ENCODE results near the gene USP9Y. TPM values are rescaled to one million over a fixed set of nuclear protein-coding genes. Genes with fewer than 3 reads are reported as not detected.

Gene USP9Y
- total and polyA plus RNA-seq, 2 experiments from 2014 or later, result not detected

GRCh38 chrY:12793999-12794398 lies 93.0 kb downstream of the USP9Y start:
- Histone ChIP-seq H3K27me3 (no peaks in the 10 kb centered on the region), H3K4me1 (ENCODE audit: low read depth) (no peaks in the 10 kb centered on the region), H3K4me3 (no peak overlapping the region), H3K9me3 (ENCODE audit: low read depth) (no peaks in the 10 kb centered on the region), H3K27ac (no peak overlapping the region), H3K36me3 (no peaks in the 10 kb centered on the region)
- TF ChIP-seq, protein P1, sequence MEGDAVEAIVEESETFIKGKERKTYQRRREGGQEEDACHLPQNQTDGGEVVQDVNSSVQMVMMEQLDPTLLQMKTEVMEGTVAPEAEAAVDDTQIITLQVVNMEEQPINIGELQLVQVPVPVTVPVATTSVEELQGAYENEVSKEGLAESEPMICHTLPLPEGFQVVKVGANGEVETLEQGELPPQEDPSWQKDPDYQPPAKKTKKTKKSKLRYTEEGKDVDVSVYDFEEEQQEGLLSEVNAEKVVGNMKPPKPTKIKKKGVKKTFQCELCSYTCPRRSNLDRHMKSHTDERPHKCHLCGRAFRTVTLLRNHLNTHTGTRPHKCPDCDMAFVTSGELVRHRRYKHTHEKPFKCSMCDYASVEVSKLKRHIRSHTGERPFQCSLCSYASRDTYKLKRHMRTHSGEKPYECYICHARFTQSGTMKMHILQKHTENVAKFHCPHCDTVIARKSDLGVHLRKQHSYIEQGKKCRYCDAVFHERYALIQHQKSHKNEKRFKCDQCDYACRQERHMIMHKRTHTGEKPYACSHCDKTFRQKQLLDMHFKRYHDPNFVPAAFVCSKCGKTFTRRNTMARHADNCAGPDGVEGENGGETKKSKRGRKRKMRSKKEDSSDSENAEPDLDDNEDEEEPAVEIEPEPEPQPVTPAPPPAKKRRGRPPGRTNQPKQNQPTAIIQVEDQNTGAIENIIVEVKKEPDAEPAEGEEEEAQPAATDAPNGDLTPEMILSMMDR (IDR thresholded peaks at IDR 0.05; ENCODE audit: low read depth, low read length), result no peak
- no peak for DNase-seq (ENCODE audit: low read depth in 1 of 2, low spot score in 1 of 2)

- no peak overlapping the region for H3K27ac ChIP-seq
- no peak overlapping the region for H3K4me3 ChIP-seq
- TF ChIP-seq, protein P1 (IDR thresholded peaks at IDR 0.05; ENCODE audit: low read depth, low read length), result no peak
- no peaks in the 10 kb centered on the region for H3K9me3 ChIP-seq (ENCODE audit: low read depth)
- H3K4me1 ChIP-seq (ENCODE audit: low read depth), result no peaks in the 10 kb centered on the region
- DNase-seq (ENCODE audit: low read depth in 1 of 2, low spot score in 1 of 2), result no peak
- no peaks in the 10 kb centered on the region for H3K27me3 ChIP-seq
- no peaks in the 10 kb centered on the region for H3K36me3 ChIP-seq
Measured at GRCh38 chrY:12808046-12808445, 107.0 kb downstream of the USP9Y start.

DNA sequence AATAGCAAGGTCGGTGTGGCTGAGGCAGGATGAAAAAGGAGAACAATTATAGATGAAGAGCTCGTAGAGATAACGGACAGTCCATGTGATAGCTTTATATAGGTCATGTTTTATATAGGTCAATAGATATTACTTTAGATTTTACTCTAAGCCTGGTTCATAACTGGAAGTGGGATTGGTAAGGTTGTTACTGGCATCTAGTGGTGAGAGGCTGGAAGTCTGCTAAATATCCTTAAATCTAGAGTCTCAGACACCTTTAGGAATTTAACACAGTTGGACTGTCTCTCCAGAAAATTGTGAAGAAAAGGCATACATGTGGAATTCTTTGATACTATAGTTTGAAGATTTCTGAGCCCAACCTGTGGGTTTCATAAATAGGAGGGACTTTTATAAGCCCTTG lies 108.0 kb downstream of the USP9Y start:
- DNase-seq (ENCODE audit: low read depth in 1 of 2, low spot score in 1 of 2), result peak in 1 of 2 donors; percentile 43
- Histone ChIP-seq H3K9me3 (ENCODE audit: low read depth) (no peaks in the 10 kb centered on the region), H3K4me1 (ENCODE audit: low read depth) (no peaks in the 10 kb centered on the region), H3K27me3 (no peaks in the 10 kb centered on the region), H3K4me3 (no peak overlapping the region), H3K27ac (no peak overlapping the region), H3K36me3 (no peaks in the 10 kb centered on the region)
- TF ChIP-seq, protein P1 (IDR thresholded peaks at IDR 0.05; ENCODE audit: low read depth, low read length), result peak; percentile 46

DNA sequence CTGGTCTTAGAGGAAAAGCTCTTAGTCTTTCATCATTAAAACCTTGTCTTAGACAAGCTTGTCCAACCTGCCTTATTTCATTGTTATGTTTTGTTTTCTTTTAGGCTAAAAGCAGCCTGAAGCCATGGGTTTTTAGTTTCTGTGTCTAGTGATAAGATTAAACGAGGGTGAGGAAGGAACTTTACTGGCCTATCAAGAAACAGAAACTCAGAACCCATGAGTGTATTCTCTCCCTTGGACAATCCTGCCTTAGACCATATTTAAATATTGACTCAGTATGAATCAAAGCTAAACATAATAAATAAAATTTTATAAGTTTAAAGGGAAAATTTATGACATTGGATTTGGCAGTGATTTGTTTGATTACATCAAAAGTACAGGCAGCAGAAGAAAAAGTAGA lies 122.4 kb downstream of the USP9Y start:
- TF ChIP-seq, protein P1 (IDR thresholded peaks at IDR 0.05; ENCODE audit: low read depth, low read length), result no peak
- Histone ChIP-seq H3K4me3 (no peak overlapping the region), H3K27me3 (no peaks in the 10 kb centered on the region), H3K4me1 (ENCODE audit: low read depth) (no peaks in the 10 kb centered on the region), H3K27ac (no peak overlapping the region), H3K36me3 (no peaks in the 10 kb centered on the region), H3K9me3 (ENCODE audit: low read depth) (no peaks in the 10 kb centered on the region)
- no peak for DNase-seq (ENCODE audit: low read depth in 1 of 2, low spot score in 1 of 2)

GRCh38 chrY:12826791-12827190 lies 125.8 kb downstream of the USP9Y start:
- TF ChIP-seq, protein P1 (IDR thresholded peaks at IDR 0.05; ENCODE audit: low read depth, low read length), result no peak
- Histone ChIP-seq H3K9me3 (ENCODE audit: low read depth) (no peaks in the 10 kb centered on the region), H3K4me3 (no peak overlapping the region), H3K4me1 (ENCODE audit: low read depth) (no peaks in the 10 kb centered on the region), H3K36me3 (no peaks in the 10 kb centered on the region), H3K27ac (no peak overlapping the region), H3K27me3 (no peaks in the 10 kb centered on the region)
- peak in 1 of 2 donors; percentile 13 for DNase-seq (ENCODE audit: low read depth in 1 of 2, low spot score in 1 of 2)

- Histone ChIP-seq H3K36me3 (no peaks in the 10 kb centered on the region), H3K9me3 (ENCODE audit: low read depth) (no peaks in the 10 kb centered on the region), H3K27ac (no peak overlapping the region), H3K4me1 (ENCODE audit: low read depth) (no peaks in the 10 kb centered on the region), H3K4me3 (no peak overlapping the region), H3K27me3 (no peaks in the 10 kb centered on the region)
- no peak for DNase-seq (ENCODE audit: low read depth in 1 of 2, low spot score in 1 of 2)
- TF ChIP-seq, protein P1 (IDR thresholded peaks at IDR 0.05; ENCODE audit: low read depth, low read length), result no peak
Measured at GRCh38 chrY:12833284-12833683, 132.3 kb downstream of the USP9Y start.
